ENCODE data around the gene EDRF1.

The EDRF1 gene

GRCh38 chr10:125770844-125771243, 51.3 kb downstream of the EDRF1 start:
- no peak for TF ChIP-seq NFIC (IDR thresholded peaks at IDR 0.05)
- TF ChIP-seq CEBPB (IDR thresholded peaks at IDR 0.05): no peak
- TF ChIP-seq RAD21 (IDR thresholded peaks at IDR 0.05; ENCODE audit: low read depth): no peak
- TF ChIP-seq EP300 (IDR thresholded peaks at IDR 0.05; ENCODE audit: borderline replicate concordance): no peak
- TF ChIP-seq, protein P1, sequence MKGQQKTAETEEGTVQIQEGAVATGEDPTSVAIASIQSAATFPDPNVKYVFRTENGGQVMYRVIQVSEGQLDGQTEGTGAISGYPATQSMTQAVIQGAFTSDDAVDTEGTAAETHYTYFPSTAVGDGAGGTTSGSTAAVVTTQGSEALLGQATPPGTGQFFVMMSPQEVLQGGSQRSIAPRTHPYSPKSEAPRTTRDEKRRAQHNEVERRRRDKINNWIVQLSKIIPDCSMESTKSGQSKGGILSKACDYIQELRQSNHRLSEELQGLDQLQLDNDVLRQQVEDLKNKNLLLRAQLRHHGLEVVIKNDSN (IDR thresholded peaks at IDR 0.05): no peak
- TF ChIP-seq MAX (IDR thresholded peaks at IDR 0.05): no peak

- TF ChIP-seq FOXM1 (IDR thresholded peaks at IDR 0.05; ENCODE audit: borderline replicate concordance, low read depth): no peak
- no peak for TF ChIP-seq TCF12 (IDR thresholded peaks at IDR 0.05; ENCODE audit: low read depth)
- no peak for TF ChIP-seq EGR1 (IDR thresholded peaks at IDR 0.05)
- no peak for TF ChIP-seq YY1 (IDR thresholded peaks at IDR 0.05; ENCODE audit: low read depth)
- no peak for TF ChIP-seq EP300 (IDR thresholded peaks at IDR 0.05; ENCODE audit: borderline replicate concordance)
- TF ChIP-seq CEBPB (IDR thresholded peaks at IDR 0.05): no peak
- TF ChIP-seq ZBTB7A (IDR thresholded peaks at IDR 0.05; ENCODE audit: low read depth): no peak
- no peak for TF ChIP-seq NFIC (IDR thresholded peaks at IDR 0.05)
These were observed 52.8 kb downstream of the EDRF1 start for GRCh38 chr10:125772112-125772863.

DNA sequence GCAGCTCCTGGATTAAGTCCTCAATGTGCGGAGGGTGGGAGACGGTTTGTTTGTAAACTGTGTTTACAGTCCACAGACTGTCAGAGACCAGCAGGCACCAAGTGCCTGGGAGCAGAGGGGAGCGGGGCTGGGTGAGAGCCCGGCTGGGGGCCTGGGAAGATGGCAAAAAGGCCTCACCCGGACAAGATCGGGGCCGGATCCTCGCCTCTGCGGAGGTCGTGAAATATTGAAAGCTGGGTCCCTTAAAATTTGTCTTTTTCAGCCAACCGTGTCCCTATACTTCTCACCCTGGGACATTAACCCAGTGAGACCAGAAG, 53.3 kb downstream of the EDRF1 start:
- TF ChIP-seq CREB1 (IDR thresholded peaks at IDR 0.05; ENCODE audit: low read depth) (no peak), FOXM1 (IDR thresholded peaks at IDR 0.05; ENCODE audit: borderline replicate concordance, low read depth) (no peak), TCF12 (IDR thresholded peaks at IDR 0.05; ENCODE audit: low read depth) (no peak), ZBTB7A (IDR thresholded peaks at IDR 0.05; ENCODE audit: low read depth) (no peak)

DNA sequence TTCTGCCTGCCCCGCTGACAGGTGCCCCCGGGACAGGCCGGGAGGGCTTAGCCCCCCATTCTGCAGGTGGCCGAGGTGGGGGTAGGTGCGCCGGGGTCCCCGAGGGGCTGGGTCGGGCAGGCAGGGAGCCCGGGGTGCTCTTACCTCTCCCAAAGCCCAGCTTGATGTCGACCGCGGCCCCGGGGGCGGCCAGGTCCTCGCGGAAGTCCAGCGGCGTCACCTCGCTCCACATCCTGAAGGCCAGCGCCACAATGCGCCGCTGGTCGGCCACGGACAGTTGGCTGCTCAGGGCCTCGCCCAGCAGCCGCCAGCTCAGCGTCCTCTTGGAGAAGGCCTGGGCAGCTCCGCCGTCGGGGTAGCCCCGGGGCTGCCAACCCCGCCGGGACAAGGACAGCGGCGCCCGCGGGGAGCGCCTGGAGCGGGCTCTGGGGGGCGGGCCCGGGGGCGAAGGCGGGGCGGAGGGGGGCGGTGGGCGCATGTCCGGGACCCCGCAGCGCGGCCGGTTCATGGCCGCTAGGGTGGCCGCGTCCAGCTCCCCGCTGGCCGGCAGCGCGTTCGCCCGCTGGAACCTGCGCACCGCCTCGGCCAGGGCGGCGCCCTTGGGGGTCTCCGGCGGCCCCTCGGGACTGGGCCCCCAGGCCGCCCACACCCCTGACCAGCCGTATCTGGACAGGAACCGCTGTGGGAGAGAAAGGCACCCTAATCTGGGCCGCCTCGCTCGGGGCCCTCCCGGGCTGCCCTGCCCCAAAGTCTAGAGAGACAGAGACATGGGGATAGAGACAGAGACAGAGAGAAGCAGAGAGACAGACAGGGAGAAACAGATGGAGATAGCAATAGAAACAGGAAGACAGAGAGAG, 54.4 kb downstream of the EDRF1 start:
- TF ChIP-seq MAX (IDR thresholded peaks at IDR 0.05): no peak
- no peak for TF ChIP-seq FOXM1 (IDR thresholded peaks at IDR 0.05; ENCODE audit: borderline replicate concordance, low read depth)
- TF ChIP-seq TCF12 (IDR thresholded peaks at IDR 0.05; ENCODE audit: low read depth): no peak
- TF ChIP-seq CEBPB (IDR thresholded peaks at IDR 0.05): no peak
- no peak for TF ChIP-seq TAF1 (IDR thresholded peaks at IDR 0.05; ENCODE audit: low read depth)

DNA sequence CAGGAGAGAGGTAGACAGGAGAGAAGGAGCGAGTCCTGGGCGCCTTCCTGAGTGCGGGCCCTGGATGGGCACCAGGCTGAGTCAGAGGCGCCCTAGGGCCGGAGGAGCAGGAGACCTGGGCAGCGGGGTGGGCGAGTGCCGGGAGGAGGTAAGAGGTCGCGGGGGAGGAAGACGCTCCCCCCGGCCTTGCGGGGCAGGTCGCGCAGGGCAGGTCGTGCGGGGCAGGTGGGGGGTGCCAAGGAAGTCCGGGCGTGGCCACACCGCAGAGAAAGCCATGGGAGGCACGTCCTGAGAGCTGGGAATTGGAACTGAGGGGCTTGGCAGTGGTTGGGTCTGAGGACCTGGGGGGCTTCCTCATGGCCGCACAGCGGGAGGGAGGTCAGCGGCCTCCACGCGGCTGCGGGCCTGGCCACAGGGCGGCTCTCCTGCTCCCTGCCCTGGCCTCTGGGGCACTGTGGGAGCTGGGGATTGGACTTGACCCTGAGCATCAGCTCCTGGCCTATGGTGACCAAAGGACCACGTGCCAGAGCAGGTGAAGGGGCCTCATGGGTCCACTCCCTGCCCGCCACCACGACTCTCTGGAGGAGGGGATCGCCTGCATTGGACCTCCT, 55.2 kb downstream of the EDRF1 start:
- TF ChIP-seq ZBTB7A (IDR thresholded peaks at IDR 0.05; ENCODE audit: low read depth) (no peak), YY1 (IDR thresholded peaks at IDR 0.05; ENCODE audit: low read depth) (no peak)

DNA sequence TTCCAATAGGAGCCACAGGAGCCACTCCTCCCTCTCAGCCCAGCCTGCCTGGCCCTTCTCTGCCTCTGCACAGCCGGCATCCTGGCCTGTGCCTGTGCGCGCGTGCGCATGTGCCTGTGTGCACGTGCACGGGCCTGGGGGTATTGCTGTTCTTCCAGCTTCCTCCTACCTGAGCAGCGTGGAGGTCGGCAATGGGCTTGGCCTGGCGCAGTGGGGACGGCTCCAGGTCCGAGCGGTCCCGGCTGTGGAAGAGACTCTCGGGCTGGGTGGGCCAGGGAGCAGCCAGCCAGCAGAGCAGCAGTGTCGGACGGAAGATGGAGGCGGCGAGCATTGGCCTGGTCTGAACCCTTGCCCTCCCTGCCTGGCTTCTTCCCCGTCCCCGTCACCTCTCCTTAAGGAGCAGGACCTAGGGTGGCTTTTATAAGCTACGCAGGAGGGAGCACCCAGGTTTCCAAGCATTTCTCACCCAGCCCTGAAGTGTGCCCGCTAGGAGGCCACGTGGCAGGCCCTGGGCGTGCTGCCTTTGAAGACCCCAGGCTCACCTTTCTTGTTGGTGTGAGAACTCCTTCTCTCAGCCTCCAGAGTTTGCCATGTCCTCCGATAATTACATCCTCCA, 56.1 kb downstream of the EDRF1 start, which contains the start of gene MMP21:
Gene MMP21 (minus strand): TSS at position 331 of the 616 bp plus-strand sequence. CDS start 0 bp downstream, at position 331.
- TF ChIP-seq EGR1 (IDR thresholded peaks at IDR 0.05) (no peak), CREB1 (IDR thresholded peaks at IDR 0.05; ENCODE audit: low read depth) (no peak)

DNA sequence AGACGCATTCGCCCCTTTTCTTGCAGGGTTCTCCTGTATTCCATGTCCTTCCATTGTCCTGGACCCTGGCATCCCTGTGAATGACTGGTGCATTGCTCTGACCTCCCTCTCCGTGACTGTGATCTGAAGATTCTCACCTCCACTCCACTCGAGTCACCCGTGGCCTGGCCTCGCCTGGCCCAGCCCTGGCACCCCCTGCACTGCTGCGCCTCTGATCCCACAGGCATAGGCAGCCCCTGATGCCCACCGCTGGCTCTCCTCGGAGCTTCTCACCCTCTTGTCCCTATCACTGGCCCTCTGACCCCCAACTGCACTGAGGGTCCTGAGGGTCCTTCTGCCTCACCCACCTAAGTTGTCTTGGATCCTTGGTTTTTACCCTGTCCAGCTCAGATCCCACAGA, 58.3 kb downstream of the EDRF1 start:
- no peak for TF ChIP-seq CEBPB (IDR thresholded peaks at IDR 0.05)
- TF ChIP-seq EP300 (IDR thresholded peaks at IDR 0.05; ENCODE audit: borderline replicate concordance): no peak
- TF ChIP-seq FOXM1 (IDR thresholded peaks at IDR 0.05; ENCODE audit: borderline replicate concordance, low read depth): no peak
- no peak for TF ChIP-seq MAX (IDR thresholded peaks at IDR 0.05)

GRCh38 chr10:125778556-125778955, 59.0 kb downstream of the EDRF1 start:
- no peak for TF ChIP-seq NFIC (IDR thresholded peaks at IDR 0.05)
- TF ChIP-seq ZBTB7A (IDR thresholded peaks at IDR 0.05; ENCODE audit: low read depth): no peak
- no peak for TF ChIP-seq CEBPB (IDR thresholded peaks at IDR 0.05)
- no peak for TF ChIP-seq RAD21 (IDR thresholded peaks at IDR 0.05; ENCODE audit: low read depth)
- TF ChIP-seq MAX (IDR thresholded peaks at IDR 0.05): no peak
- no peak for TF ChIP-seq REST (IDR thresholded peaks at IDR 0.05; ENCODE audit: low read depth)
- TF ChIP-seq YY1 (IDR thresholded peaks at IDR 0.05; ENCODE audit: low read depth): no peak
- no peak for TF ChIP-seq CREB1 (IDR thresholded peaks at IDR 0.05; ENCODE audit: low read depth)
- no peak for TF ChIP-seq TAF1 (IDR thresholded peaks at IDR 0.05; ENCODE audit: low read depth)
